ENCODE measurements around the gene ACAD11.

GRCh38 chr3:132517311-132517710 lies 142.3 kb downstream of the ACAD11 start:
- TF ChIP-seq AFF4 (CRISPR knock-in tag; IDR thresholded peaks at IDR 0.05) (no peak), ZNF561 (CRISPR knock-in tag; conservative IDR thresholded peaks at IDR 0.05) (no peak), PCBP2 (IDR thresholded peaks at IDR 0.05; ENCODE audit: low read depth, low read length, poor library complexity, severe bottlenecking) (no peak), MXD1 (CRISPR knock-in tag; IDR thresholded peaks at IDR 0.05; ENCODE audit: borderline replicate concordance, poor library complexity, severe bottlenecking) (no peak), ATF6 (CRISPR knock-in tag; IDR thresholded peaks at IDR 0.05) (no peak), USF2 (CRISPR knock-in tag; IDR thresholded peaks at IDR 0.05) (no peak)
